KMS-11 (cell line): Measurements from ENCODE around the gene SMIM20.

Source experiments
- H2AFZ ChIP-seq: fragments of 200-600 bp; sonication (generic); 2 replicates; pipeline ENCODE4 v1.6.1; 2016; ENCODE audit warnings: antibody characterized with exemption, mixed run types, low read depth
- H3K27ac ChIP-seq: fragments of 200-600 bp; sonication (generic); 2 replicates; pipeline ENCODE4 v1.6.1; 2016; ENCODE audit warnings: mild to moderate bottlenecking, mixed run types
- H3K27me3 ChIP-seq: fragments of 200-600 bp; sonication (generic); 2 replicates; pipeline ENCODE4 v1.6.1; 2017; ENCODE audit warnings: mild to moderate bottlenecking, low read depth, mixed run types, moderate library complexity; ENCODE audit not compliant: insufficient read depth
- H3K36me3 ChIP-seq: fragments of 200-600 bp; sonication (generic); 2 replicates; pipeline ENCODE4 v1.6.1; 2017; ENCODE audit warnings: mild to moderate bottlenecking, mixed run types; ENCODE audit not compliant: insufficient read depth
- H3K4me1 ChIP-seq: fragments of 200-600 bp; sonication (generic); 2 replicates; pipeline ENCODE4 v1.6.1; 2016; ENCODE audit warnings: mild to moderate bottlenecking, low read depth, mixed run types; ENCODE audit not compliant: poor library complexity, severe bottlenecking
- H3K4me2 ChIP-seq: fragments of 200-600 bp; sonication (generic); 2 replicates; pipeline ENCODE4 v1.7.0; 2016; ENCODE audit warnings: mild to moderate bottlenecking, mixed run types
- H3K4me3 ChIP-seq: fragments of 200-600 bp; sonication (generic); IDR thresholded peaks from 2 replicates; pipeline ENCODE4 v1.6.1; 2017; ENCODE audit warnings: low read depth, low read length, mixed read lengths; ENCODE audit not compliant: insufficient read depth
- H3K79me2 ChIP-seq: fragments of 200-600 bp; sonication (generic); 2 replicates; pipeline ENCODE4 v1.6.1; 2016; ENCODE audit warnings: low read depth, mixed run types; ENCODE audit not compliant: insufficient read depth
- H3K9ac ChIP-seq: fragments of 200-600 bp; sonication (generic); 2 replicates; pipeline ENCODE4 v1.6.1; 2016; ENCODE audit warnings: mild to moderate bottlenecking, mixed run types
- H4K20me1 ChIP-seq: fragments of 200-600 bp; sonication (generic); 2 replicates; pipeline ENCODE4 v1.6.1; 2016; ENCODE audit warnings: mild to moderate bottlenecking, mixed run types; ENCODE audit not compliant: insufficient read depth
- CTCF ChIP-seq: fragments of 200-600 bp; sonication (generic); conservative IDR thresholded peaks from 2 replicates; pipeline ENCODE4 v1.6.1; 2017; ENCODE audit warnings: low read depth, mild to moderate bottlenecking, antibody characterized with exemption, low read length, moderate library complexity, mixed read lengths

SMIM20 gene

GRCh38 chr4:25919676-25920075 lies 5.7 kb downstream of the SMIM20 start:
- Histone ChIP-seq H3K4me3 (no peak overlapping the region), H3K27ac (no peak overlapping the region), H3K36me3 (no peaks in the 10 kb centered on the region), H2AFZ (no peak overlapping the region), H3K79me2 (no peaks in the 10 kb centered on the region), H3K27me3 (no peaks in the 10 kb centered on the region), H3K4me1 (no peaks in the 10 kb centered on the region), H3K9ac (no peak overlapping the region), H4K20me1 (no peaks in the 10 kb centered on the region), H3K4me2 (no peak overlapping the region)
- TF ChIP-seq CTCF: no peak

GRCh38 chr4:25921922-25922321 lies 7.9 kb downstream of the SMIM20 start:
- no peak overlapping the region for H2AFZ ChIP-seq
- H4K20me1 ChIP-seq: no peaks in the 10 kb centered on the region
- no peak overlapping the region for H3K9ac ChIP-seq
- H3K79me2 ChIP-seq: no peaks in the 10 kb centered on the region
- H3K4me1 ChIP-seq: no peaks in the 10 kb centered on the region
- H3K27ac ChIP-seq: no peak overlapping the region
- H3K27me3 ChIP-seq: no peaks in the 10 kb centered on the region
- no peak for TF ChIP-seq CTCF
- no peak overlapping the region for H3K4me3 ChIP-seq
- no peaks in the 10 kb centered on the region for H3K36me3 ChIP-seq
- H3K4me2 ChIP-seq: no peak overlapping the region

GRCh38 chr4:25922812-25923369 lies 8.9 kb downstream of the SMIM20 start:
- H3K9ac ChIP-seq: no peak overlapping the region
- no peaks in the 10 kb centered on the region for H3K36me3 ChIP-seq
- TF ChIP-seq CTCF: no peak

GRCh38 chr4:25923745-25924144 lies 9.7 kb downstream of the SMIM20 start:
- no peaks in the 10 kb centered on the region for H3K27me3 ChIP-seq
- TF ChIP-seq CTCF: no peak
- no peak overlapping the region for H3K4me2 ChIP-seq
- H3K79me2 ChIP-seq: no peaks in the 10 kb centered on the region
- H3K9ac ChIP-seq: no peak overlapping the region
- H3K4me1 ChIP-seq: no peaks in the 10 kb centered on the region
- no peaks in the 10 kb centered on the region for H3K36me3 ChIP-seq
- no peak overlapping the region for H2AFZ ChIP-seq
- H3K4me3 ChIP-seq: no peak overlapping the region
- H4K20me1 ChIP-seq: no peaks in the 10 kb centered on the region
- H3K27ac ChIP-seq: no peak overlapping the region

More at GRCh38 chr4:25922812-25923369, 8.9 kb downstream of the SMIM20 start:
- no peaks in the 10 kb centered on the region for H3K79me2 ChIP-seq
- H4K20me1 ChIP-seq: no peaks in the 10 kb centered on the region
- no peak overlapping the region for H3K4me2 ChIP-seq
- no peak overlapping the region for H3K27ac ChIP-seq
- H2AFZ ChIP-seq: no peak overlapping the region
- H3K4me3 ChIP-seq: no peak overlapping the region
- no peaks in the 10 kb centered on the region for H3K27me3 ChIP-seq
- no peaks in the 10 kb centered on the region for H3K4me1 ChIP-seq
